IPS-11a (cell line): ENCODE results near the gene TWF1.
"Not testable (repeated sequence)": the region's sequence is repeated elsewhere in the genome, so short reads cannot be mapped to it uniquely, and the experiment has no call there.

Experiments
- H3K4me3 ChIP-seq: one replicate; pipeline ENCODE4 v1.5.1; 2013; ENCODE audit warnings: low read depth, low read length, control low read depth

The TWF1 gene

DNA sequence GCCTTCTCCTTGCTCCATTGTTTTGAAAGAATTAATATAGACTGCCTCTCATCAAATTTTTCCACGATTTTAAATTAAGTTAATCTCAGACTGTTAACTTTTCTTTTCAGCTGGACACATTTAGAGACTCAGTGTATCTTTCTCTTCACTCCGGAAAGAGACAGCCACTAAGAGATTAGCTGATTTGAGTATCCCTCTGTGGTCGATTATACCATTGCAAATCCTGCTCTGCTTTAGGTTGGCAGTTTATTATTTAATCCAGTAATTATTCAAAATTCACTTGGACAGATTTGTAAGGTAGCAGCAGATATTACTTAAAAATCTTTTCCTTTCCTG, 588 bp upstream of the TWF1 start:
- H3K4me3 ChIP-seq = peak overlapping the region; percentile 89

DNA sequence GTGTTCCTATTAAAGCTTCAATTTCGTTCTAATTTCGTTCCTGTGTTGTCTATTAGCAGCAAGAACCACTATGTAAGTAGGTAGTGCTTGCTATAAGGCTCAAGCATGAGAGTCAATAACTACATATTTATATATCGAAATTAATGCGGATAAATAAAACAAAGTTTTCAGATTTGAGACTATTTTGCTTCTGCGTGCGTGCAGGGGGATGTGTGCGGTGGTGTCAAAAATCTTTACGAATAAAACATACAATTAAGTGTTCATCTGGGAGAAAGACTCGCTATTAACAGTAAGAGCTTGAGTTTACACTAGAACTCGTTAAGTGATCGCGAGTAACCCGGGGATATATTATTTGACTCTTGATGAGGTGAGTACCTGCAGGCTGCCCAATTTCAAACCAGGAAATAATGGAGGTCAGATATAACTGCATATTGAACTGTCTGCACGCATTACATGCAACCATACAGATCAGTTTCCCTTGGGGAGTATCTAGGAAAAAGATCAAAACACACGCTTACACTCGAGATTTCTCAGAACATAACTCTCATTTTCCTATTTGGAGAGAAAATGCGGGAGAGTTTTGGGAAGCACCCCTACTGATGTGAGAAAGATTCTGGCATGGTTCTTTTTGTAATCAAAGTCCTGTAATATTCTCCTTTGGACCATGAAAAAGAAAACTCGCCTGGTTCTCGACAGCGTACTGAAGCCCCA, 813 bp downstream of the TWF1 start:
- peak overlapping the region; percentile 89 for H3K4me3 ChIP-seq

DNA sequence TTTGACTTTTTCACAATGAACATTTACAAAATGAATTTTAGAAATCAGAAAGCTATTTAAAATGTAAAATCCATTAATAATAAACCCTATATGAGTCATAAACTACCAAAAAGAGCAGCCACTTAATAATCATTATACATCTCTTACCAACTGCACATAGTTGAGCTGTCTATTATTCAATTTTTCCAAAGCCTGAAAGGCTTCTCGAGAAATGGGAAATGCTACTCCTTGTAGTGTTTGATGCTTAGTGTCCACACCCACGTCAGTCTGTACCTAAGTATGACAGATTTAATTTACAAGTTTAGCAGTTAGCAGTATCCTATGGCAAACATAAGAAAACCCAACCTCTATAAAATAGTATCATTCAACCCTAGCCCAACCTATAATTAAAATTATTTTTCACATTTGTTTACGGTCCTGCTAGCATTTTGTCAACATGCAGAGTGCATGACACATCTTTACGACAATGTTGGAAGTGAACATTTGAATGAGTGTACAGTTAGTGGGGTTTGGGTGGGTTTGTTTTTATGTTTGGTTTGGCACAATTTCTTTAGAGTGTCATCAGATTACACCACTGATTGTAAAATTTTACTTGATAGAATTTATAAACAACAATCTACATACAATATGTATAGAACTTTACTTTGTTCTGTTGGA, 8.4 kb downstream of the TWF1 start:
- H3K4me3 ChIP-seq = no peak overlapping the region

DNA sequence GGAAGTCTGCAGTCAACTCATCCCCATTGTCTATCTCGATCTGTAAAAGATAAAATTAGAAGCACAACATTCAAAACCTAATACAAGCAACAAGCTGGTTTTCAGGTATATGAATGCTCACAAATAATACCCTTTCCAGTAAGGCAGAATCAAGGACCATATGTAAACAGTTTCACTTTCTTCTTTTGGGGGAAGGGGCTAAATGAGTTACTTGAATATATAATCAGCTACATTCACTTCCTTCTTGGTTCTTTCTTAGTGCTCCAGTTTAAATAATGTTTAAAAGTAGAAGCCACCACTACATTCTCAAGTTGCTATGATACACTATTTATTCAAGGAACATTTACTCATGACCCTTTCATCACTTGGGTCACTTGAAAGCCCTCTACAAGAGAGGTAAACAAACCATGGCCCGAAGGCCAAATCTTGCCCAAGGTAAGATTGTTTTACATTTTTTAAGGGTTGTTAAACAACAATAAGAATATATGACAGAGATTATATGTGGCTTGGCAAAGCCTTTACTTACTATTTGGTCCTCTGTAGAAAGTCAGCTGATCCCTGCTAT, 10.3 kb downstream of the TWF1 start:
- no peak overlapping the region for H3K4me3 ChIP-seq

DNA sequence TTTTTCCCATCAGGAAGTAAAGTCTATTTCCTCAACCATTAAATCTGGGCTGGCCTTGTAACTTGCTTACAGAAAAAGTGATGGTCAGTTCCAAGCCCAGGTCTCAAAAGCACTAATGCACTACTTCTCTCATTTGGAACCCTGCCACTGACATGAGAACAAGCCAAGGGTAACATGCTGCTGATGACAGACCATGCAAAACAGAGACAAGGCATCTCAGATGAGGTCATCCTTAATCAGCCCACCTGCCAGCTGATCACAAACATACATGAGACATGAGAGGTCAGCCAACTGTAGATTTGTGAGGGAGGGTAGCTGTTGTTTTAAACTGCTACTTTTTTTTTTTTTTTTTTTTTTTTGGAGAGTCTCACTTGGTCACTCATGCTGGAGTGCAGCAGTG, 16.2 kb downstream of the TWF1 start:
- H3K4me3 ChIP-seq = no peak overlapping the region

DNA sequence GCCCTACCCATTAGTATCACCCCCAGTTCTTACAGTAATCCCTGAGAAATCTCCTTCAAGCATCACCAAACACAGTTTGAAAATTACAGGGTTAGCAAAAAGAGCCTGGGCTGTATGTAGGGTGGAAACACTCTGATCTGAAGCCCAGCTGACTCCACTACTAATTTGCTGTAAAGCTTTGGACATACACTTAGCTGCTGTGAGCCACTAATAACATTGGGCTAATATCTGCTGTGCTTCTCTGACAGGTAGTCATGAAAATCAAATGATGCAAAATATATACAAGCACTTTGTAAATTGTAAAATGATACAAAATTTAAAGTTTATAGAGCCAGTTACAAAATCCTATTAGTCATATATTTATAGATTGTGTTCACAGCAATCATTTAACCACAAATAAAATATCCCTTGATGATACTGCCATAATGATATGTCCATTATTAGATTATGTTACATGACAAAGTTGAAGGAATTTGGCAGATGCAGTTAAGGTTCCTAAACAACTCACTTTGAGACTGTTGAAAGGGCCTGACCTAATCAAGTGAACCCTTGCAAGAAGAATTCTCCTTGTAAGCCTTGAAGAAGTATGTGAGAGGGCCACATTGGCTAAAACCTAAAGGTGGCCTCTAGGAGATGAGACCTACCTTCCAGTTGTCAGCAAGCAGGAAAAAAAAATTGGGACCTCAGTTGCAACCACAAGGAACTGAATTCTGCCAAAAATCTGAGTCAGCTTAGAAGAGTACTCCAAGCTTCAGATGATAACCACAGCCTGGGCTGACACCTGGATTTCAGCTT, 19.0 kb downstream of the TWF1 start:
- no peak overlapping the region for H3K4me3 ChIP-seq

DNA sequence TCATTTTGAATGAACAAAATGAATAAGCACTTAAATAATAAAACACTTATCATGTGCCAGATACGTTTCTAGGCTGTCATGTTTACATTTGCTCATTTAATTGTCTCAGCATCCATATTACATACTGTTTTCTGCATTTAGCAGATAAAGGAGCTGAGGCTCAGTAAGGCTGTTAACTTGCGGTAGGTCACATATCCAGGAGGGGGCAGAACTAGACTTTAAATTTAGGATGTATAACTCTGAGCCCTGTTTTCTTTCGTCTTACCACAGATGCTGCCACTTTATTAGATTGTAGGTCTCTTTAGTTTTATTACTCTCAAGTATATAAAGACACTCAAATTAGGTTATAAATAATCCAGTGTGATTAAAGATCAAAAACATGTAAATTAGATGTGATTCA, 29.6 kb downstream of the TWF1 start:
- no peak overlapping the region for H3K4me3 ChIP-seq

DNA sequence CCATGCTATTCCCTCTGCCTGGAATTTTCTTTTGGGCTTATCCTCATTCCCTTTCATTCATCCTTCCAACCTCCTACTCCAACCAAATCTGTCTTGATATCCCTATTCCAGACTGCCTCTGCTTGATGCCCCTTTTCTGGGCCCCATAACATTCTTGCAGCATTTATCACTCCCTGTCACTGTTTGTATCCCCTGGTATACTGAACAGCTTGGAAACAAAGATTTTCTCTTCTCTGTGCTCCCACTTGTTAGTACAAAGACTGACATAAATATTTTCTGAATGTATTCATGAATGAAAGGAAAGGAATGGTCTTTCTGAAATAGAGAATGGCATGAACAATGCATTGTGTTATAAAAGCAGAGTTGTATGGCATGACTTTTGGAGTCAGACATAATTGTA, 39.8 kb downstream of the TWF1 start:
- H3K4me3 ChIP-seq = no peak overlapping the region

DNA sequence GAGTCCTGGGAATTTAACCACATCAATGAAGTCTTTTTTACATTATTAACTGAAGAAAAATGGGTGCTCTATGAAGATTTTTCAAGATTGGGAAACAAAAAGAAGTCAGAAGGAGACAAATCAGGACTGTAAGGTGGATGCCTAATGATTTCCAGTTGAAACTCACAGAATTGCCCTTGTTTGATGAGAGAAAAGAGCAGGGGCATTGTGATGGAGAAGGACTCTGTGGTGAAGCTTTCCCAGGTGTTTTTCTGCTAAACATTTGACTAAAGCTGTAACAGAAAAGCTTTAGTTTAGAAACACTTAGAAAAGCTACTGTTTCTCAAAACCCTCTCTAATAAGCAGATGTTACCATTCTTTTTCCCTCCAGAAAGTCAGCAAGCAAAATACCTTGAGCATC, 41.6 kb downstream of the TWF1 start:
- H3K4me3 ChIP-seq = no peak overlapping the region

DNA sequence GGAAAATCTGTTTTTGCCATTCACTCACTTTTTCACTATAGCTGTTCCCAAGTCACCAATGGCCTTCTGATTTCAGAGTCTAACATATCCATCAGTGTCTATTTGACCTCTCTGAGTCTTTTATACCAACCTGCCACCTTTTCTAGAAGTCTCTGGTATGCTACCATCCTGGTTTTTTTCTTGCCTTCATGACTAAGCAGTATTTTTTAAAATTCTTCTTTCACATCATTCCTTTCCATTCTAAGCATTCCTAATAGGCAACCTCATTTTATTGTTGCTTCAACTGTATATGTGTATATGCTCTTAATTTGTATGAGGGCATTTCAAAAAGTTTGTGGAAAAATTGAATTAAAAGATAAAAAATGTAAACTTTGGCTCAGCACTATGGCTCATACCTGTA, 42.3 kb downstream of the TWF1 start:
- H3K4me3 ChIP-seq = no peak overlapping the region

DNA sequence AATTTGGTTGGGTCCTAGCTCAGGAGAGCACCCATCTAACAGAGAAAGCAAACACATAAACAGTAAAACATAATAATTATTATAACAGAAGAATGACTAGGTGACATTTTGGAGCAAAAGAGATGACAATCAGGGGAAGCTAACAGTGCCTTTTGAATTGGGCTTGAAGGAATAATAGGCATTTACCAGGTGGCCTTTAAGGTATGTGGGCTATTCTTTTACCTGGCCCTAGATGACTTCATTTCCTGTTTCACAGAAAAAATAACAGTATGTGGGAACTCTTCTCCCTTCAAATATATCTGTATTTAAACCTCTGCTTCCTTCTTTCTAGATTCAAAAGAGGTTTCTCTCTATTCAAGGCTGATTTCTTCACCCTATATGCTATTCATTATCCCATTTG, 43.5 kb downstream of the TWF1 start:
- no peak overlapping the region for H3K4me3 ChIP-seq

DNA sequence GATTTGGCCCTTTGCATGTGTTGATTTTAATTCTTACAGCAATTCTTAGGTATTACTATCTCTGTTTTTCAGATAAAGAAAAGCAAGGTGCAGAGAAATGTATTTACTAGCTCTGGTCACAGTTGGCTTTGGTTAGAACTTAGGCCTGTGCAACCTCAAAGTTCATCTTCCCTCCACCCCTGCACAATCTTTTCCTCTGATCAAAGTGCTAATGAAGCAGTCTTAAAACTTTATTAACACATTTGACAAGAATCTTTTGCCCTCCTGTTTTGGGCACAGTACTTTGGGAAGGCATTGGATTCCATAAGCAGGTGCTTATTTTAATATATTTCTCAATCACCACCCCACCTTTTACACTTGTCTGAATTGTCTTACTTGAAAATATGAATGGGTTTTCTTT, 44.6 kb downstream of the TWF1 start:
- no peak overlapping the region for H3K4me3 ChIP-seq

DNA sequence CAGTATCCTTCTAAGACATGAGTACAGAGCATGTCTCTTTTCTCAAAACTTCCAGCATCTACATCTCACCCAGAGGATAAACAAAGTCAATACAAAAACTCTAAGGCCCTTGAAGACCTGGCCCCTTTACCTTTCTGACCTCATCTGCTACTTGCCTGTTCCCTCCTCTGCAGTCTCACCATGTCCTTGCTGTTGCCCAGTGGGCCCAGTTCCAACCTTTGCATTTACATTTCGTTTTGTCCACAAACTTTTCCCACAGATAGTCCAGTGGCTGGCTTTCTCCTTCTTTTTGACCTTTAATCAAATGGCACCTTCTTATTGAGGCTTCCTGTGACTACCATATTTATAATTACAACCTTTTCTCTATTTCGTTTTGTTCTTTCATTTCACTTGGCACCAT, 45.7 kb downstream of the TWF1 start:
- H3K4me3 ChIP-seq = no peak overlapping the region

DNA sequence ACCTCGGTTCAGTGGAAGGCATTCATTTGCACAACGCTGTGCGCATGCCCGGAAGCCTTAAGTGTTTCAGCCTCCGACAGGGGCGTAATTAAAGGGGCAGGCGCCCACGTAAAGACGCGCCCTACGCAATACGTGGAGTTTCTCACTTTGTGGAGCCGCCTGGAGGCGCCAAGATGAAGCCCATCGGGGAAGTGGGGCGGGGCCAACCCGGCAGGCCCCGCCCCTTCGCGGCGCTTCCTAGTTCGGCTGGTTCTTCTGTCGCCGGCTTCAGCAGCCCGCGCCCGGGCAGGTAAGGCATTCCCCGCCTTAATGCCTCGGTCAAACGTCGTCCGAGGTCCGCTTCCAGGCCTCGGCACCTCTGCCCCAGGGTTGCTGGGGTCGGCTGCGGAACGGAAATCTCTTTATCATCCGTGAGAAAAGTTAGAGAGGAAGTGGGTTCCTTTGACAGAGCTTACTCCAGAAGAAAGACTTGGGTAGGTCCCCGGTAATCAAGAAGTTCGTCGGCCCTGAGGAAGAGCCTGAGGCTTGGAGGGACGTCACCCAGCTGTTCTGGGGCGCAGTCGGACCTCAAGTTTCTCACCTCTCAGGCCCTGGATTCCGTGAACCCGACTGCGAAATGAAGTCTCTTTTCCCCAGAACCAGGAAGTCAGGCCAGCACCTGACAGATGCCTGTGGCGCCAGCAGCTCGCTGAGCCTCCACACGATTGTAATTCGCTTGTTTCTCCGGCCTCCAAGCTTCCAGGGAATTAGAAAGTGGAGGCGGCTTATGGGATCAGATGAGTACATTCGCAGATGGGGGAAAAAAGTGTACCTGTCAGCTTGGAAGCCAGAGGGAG, 47.2 kb downstream of the TWF1 start, which contains the start of the genes IRAK4 and PUS7L:
TSS of gene IRAK4 (plus strand) at position 224 of the 836 bp plus-strand sequence. CDS start 9,161 bp downstream, outside the sequence.
TSS of gene PUS7L (minus strand) at position 63 of the 836 bp plus-strand sequence. CDS start 3,545 bp downstream, outside the sequence.
- H3K4me3 ChIP-seq = peak within 1 kb of the TSS; percentile 75

DNA sequence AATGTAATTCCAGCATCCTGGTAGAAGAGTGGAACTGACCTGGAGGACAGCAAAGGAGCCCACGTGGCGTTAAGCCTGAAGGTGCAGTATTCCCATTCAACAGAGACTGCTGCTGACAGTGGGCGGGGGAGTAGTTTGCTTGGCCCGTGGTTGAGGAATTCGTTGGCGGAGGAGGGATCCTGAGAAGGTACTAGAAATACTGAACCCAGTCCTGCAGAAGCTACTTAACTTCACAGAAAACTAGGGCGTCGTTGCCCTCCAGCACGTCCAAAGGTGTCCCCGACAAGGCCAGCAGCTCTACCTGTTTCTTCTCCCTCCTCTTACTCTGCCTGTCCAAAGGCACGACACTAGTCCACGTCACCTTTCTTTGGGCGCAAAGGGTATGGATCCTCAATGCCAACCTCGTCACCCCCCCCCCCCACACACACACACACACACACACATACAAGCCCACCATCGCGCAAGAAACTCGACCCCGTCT, 47.8 kb downstream of the TWF1 start:
- H3K4me3 ChIP-seq = peak overlapping the region; percentile 75

DNA sequence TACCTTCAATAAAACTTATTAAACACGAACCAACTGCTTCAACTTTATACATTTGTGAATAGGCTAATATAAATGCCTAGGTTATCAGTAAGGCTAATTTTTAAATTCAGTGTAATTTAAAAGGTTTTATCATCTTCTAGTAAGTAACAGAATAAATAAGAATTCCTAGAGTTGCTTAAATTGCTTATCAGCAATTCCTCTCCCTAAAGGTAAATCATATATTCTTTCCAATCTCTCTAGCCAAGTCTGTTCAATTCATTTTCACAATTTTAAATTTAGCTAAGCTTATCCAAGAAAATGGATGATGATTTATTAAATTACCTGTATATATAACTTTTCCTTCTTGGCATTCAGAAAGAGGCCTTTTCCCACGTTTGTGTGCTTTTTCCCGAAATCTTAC, 52.1 kb downstream of the TWF1 start:
- no peak overlapping the region for H3K4me3 ChIP-seq

DNA sequence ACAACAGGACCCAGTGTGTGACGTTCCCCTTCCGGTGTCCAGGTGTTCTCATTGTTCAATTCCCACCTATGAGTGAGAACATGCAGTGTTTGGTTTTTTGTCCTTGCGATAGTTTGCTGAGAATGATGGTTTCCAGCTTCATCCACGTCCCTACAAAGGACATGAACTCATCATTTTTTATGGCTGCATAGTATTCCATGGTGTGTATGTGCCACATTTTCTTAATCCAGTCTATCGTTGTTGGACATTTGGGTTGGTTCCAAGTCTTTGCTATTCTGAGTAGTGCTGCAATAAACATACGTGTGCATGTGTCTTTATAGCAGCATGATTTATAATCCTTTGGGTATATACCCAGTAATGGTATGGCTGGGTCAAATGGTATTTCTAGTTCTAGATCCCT, 54.8 kb downstream of the TWF1 start:
- H3K4me3 ChIP-seq = not testable (repeated sequence)

DNA sequence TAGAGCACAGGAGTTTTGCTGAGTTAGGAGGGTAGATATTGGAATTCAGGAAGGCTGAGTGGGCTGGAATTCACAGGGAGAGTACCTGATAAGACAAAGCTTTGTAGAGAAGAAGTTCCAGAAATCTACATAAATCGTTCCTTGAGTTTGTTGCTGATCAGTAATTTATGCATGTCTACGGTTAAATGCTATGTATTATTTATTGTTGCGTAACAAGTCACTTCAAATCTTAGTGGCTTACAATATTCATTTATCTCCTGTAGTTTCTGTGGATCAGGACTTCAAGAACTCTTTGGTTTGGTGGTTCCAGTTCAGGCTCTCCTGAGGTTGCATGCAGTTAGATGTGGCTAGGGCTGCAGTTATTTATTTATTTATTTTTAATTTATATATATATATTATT, 55.3 kb downstream of the TWF1 start:
- H3K4me3 ChIP-seq = no peak overlapping the region

DNA sequence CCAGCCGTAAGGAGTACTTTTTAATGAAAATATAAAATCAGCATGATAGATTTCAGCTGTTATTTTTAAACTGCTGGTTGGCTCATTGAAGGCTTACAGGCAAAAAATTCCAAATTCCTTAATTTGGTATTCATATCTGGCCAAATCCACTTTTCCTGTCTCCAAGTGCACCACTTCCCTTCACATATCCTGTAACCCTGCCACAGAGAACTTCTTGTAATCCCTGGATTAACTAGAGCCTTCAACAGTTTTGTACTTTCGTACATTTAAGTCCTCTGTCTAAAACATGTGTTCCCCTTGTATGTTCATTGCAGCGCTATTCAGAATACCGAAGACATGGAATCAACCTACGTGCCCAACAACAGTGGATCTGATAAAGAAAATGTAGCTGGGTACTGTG, 57.1 kb downstream of the TWF1 start:
- H3K4me3 ChIP-seq = no peak overlapping the region

DNA sequence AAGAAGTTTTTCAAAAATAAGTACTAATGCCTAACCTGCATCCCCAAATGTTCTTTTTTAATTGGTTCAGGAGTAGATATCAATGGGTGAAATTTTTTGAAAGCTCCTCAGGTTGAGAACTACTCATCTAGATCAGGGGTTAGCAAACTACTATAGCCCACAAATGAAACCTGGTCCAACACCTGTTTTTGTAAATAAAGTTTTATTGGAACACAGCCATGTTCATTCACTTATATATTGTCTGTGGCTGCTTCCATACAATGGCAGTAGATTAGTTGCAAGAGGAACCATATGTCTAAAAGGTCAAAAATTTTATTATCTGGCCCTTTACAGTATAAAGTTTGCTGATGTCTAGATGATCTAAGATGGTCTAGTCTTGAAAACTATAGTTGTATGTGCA, 61.3 kb downstream of the TWF1 start:
- no peak overlapping the region for H3K4me3 ChIP-seq
